ENCODE results near the gene ALCAM.

DNA sequence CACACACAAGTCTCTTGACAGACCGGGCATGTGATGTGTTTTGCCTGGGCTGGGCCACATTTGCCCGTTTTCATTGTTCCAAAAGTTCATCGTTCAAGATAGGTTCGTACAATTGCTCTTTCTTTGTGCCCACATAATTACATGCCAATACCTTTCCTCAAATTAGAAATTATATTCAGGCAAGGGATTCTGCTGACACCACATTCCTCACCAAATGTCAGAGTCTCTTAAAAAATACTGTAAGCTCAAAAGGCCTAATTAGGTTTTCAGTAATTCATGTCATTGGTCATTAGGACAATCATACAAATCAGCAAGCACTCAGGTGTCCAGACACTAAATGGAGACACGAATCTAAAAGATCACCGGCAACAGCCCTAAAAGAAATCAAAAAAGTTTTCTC lies 215.3 kb downstream of the ALCAM start:
- TF ChIP-seq, protein P1, sequence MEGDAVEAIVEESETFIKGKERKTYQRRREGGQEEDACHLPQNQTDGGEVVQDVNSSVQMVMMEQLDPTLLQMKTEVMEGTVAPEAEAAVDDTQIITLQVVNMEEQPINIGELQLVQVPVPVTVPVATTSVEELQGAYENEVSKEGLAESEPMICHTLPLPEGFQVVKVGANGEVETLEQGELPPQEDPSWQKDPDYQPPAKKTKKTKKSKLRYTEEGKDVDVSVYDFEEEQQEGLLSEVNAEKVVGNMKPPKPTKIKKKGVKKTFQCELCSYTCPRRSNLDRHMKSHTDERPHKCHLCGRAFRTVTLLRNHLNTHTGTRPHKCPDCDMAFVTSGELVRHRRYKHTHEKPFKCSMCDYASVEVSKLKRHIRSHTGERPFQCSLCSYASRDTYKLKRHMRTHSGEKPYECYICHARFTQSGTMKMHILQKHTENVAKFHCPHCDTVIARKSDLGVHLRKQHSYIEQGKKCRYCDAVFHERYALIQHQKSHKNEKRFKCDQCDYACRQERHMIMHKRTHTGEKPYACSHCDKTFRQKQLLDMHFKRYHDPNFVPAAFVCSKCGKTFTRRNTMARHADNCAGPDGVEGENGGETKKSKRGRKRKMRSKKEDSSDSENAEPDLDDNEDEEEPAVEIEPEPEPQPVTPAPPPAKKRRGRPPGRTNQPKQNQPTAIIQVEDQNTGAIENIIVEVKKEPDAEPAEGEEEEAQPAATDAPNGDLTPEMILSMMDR (IDR thresholded peaks at IDR 0.05) = no peak
- no peak for TF ChIP-seq EP300 (IDR thresholded peaks at IDR 0.05)
